Fibroblast of the conjunctiva (primary cell): ENCODE measurements around the gene OSM.

Experiments
- DNase-seq: peaks from one replicate; pipeline ENCODE4 v3.0.0-alpha.2; 2010; ENCODE audit warnings: low read depth

The OSM gene

DNA sequence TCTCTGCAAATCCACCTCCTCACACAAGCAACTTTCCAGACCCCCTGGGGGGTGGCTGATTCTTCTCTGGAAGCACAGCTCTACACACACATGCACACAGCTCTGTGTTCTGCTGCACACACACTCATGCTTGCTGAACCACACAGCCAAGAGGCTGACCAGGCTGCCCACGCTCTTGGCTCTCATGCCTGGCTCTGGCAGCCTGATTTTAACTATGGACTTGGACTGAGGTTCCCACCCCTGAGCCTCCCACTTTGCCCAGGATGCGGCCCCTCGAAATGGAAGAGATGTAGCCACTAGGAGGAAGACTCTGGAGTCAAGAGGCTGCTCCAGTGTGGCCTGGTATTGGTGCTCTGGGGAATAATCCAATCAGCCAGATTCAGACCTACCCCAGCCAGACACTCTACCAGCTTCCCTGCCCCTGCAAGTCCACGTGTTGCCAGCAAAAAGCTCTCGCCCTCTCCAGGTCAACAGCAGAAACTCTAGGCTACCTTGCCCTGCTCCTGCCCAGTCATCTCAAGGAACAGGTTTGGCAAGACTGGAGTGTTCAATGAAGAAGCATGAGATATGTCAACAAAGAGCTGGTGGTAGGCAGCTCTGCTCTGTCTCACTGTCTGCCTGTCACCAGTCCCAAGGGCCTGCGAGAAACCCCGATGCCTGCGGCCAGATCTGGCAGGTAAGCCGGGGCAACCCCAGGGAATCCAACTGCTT is 31.5 kb upstream of the OSM start:
- DNase-seq, result no peak

DNA sequence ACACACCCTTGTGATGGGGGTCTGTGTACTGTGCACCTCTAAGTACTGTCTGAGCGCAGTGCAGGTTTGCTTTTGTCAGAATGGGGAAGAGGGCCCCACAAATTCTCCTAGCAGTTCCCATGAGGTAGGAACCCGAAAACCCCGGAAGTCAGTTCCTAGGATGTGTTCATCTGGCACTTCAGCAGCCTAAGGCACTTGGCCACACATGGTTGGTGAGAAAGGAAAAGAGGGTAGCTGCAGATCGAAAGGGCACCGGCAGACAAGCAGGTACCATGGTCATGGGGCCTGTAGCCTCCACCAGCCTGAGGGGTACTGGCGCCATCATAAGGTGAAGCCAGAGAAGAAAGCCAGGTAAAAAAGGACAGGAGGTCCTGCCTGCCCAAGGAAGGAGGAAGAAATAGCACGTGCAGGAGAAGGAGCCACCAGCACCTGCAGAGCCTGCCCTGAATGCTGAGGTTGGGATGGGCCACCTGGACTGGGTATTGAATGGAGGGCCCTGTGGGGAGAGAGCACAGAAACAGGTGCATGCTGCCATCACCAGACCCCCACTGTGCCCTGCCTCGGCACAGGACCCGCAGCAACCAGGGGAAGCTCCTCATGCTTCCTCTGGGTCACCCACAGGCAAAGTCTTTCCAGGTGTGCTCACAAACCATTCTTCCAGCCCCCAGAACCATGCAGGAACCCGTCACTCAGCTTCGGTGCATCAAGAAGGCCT is 30.8 kb upstream of the OSM start:
- DNase-seq, result no peak

DNA sequence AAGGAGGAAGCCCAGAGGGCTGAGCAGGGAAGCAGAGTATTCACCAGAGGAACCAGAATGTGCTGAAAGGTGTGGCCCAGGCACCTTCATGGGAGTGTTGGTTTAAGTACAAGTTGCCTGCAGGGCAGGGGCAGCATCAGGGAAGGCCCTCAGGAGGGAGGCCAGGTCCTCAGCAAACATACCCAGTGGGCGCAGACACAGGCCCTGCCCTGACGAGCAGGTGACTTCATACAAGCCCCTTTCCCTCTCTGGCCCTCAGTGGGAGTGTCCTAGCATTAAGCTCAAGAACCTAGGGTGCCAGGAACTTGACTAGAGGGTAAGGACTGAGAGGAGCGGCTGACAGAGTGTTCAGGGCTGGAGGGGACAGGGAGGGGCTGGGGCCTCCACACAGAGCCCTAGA is 30.2 kb upstream of the OSM start:
- no peak for DNase-seq

GRCh38 chr22:30296324-30296723 is 29.7 kb upstream of the OSM start:
- DNase-seq, result no peak

DNA sequence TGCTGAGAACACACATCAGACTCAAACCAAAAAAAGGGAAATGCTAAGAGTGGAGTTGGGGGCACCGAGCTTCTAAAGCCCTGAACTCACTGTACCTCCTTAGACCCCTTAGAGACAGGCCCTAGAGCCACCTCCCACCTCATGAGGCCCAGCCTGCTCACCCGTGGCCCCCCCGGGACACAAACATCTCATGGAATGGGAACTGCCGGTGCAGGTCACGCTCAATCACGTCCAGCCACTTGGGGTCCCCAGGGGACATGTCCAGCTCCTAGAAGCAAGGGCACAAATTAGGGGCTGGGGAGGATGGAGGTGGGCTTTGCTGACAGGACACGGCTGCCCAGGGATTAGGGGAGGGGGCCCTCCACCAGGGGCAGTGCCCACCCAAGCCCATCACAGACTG is 28.9 kb upstream of the OSM start:
- no peak for DNase-seq

DNA sequence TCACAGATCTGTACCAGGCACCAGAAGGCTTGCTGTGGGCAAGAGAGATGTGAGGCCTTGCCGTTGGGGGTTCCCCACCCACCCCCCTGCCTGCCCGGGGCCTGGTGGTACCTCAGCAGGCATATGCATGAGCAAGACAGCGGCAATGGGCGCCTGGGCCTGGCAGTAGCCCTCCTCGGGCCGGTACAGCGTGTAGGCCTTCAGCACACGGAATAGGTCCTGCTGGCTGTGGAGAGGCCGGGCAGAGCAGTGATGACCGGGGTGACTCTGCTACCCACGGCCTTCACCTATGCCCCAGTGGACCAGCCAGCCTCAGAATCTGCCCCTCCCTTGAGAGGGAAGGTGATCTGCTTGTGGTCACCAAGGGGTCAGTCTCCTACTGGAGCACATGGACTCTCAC is 28.2 kb upstream of the OSM start:
- no peak for DNase-seq

DNA sequence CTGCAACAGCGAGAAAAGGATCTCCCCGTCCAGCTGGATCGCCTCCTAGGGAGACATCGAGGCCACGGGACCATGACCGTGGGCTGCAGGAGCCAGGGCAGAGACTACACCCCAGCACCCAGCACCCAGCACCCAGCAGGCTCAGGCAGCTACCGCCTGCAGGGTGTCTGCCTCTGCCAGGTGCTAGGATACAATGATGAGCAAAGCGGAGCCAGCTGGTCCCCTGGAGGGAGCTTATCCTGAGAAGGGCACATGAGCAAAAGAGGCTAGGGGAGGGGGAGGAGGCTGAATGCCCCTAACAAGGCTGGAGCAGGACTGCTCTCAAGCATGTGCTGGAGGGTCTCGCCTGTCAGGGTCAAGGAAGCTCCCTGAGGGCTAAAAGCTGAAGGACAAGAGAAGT is 27.4 kb upstream of the OSM start:
- DNase-seq, result no peak

DNA sequence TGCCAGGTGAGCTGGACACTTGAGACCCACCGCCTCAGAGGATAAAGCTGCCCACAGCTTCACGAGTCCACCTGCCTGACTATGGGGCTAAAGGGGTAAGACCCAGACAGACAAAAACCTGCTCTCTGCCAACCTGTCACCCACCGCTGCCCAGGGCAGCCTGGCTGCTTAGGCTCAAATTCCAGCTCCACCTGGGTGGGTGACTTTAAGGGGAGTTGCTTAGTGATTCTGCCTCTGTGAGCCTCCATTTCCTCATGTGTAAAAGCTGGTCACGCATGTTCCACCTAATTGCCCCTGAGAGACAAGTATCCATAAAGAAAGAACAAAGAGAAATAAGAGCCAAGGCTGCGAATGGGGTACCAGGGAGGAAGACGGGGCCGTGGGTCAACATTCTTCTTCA is 26.4 kb upstream of the OSM start:
- DNase-seq, result no peak

DNA sequence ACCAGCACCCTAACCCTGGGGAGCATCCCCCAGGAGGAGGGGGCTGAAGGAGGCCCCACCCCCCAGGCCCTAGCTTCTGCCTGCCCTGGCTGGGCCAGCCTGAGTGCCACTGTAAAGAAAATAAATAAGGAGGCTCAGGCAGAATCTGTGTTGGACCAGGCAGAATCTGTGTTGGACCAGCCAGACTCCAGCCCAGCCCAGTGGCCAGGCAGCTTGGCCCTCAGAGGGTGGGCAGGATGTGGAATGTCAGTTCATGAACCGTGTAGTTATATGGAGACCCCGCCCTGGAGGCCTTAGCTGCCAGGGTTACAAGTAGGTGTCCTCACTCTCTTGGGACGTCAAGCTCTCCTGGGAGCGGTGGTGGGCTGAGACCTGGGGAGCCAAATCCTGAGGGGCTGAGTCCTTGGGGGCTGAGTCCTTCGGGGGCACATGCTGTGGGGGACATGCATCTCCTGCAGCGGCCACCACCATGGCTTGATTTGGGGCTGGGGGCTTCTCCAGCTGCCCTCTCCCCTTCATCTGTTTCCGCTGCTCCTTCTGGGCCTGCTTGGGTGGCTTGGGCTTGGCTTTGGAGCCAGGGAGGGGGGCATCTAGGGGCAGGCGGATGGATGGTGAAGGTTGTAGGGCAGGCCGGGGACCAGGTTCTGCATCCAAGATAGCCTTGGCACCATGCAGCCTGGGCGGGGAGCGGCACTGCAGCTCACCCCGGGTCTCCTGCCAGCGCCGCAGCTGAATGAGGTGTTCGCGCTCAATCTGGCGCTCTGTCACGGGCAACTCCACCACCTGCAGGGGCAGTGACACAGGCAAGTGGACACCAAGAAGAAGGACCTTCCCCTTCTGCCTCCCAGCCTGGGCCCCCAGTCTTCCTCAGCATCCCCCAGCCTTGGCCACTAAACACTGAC is 25.7 kb upstream of the OSM start:
- DNase-seq, result no peak

- DNase-seq, result peak; percentile 28
Measured at GRCh38 chr22:30291058-30291892, 24.6 kb upstream of the OSM start.

DNA sequence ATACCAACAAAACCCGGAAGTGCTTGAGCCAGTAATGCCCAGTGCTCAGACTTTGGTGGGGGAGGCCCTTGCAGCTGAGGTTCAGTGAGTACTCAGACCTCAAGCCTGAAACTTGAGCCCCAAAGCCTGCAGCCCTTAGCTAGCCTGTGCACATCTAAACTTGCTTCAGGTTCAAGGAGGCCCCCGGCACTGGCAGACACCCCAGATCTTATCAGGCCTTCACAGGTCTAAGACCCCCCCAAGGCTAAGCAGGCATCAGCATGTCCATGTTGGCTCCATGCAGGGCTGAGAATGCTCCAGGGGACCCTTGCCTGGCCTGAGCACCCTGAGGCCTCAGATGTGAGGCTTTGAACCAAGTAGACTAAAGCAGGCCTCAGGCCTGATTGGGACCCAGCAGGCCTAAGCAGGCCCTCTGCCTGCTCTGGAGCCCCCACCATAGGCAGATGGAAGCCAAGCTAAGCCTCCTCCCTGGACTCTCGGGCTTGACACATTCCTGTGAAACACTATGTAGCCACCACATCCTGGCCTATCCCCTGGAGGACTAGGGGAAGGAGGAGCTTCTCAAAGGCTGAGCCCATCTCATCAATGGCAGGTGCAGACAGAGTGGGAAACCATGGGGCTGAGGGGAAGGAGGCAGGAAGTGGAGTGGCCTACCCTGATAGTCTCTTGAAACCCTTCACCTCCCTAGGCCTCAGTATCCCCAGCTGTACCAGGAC is 23.8 kb upstream of the OSM start:
- no peak for DNase-seq

DNA sequence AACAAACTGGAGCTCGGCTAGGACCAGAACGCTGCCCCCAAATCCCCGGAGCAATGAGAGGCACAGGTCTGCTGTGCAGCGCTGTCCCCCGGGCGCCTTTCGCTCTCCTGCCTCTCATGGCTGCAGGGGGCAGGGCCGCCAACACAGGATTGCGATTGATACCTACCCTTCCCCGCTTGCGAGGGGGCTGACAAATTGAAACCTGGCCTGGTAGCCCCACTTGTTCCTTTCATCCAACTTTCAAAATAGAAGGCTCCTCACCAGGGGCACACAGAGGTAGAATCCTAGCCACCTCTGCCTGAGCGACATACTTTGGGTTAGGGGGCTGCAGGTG is 23.3 kb upstream of the OSM start:
- no peak for DNase-seq

- DNase-seq, result peak; percentile 98
Measured at GRCh38 chr22:30289141-30289979, 22.7 kb upstream of the OSM start, which contains the start of gene CASTOR1. CASTOR1 (minus strand) TSS chr22:30289505; CDS start chr22:30289497, 8 bp downstream.

- no peak for DNase-seq
Measured at GRCh38 chr22:30288419-30289140, 21.9 kb upstream of the OSM start.

GRCh38 chr22:30287648-30288418 is 21.2 kb upstream of the OSM start:
- DNase-seq, result peak; percentile 91

- DNase-seq, result no peak
Measured at GRCh38 chr22:30286813-30287647, 20.4 kb upstream of the OSM start.

- no peak for DNase-seq
Measured at GRCh38 chr22:30286331-30286730, 19.7 kb upstream of the OSM start.

DNA sequence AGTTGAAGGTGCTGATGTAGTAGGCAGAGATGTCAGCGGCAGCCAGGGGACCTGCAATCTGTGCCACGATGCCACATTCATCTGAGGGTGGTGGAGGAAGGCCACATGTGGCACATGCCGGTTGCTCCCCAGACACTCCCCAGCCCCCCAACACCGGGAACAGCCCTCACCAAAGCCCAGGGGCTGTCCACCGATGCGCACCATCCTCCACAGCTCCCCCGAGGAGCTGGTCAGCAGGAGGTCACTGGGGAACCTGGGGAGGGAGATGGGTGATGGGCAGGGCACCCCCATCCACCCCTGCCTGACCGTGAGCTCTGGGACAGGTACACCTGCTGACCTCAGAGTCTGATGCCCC is 19.2 kb upstream of the OSM start:
- no peak for DNase-seq
